Smooth muscle cell (in vitro differentiated cells): ENCODE data around the gene MYO3B. TPM values are rescaled to one million over a fixed set of nuclear protein-coding genes. Genes with fewer than 3 reads are reported as not detected.

Experiments
- DNase-seq: peaks from one replicate; lab custom pipeline; 2025; ENCODE audit not compliant: unreplicated experiment; lab: John Stamatoyannopoulos, UW
- H2AFZ ChIP-seq: fragments of 200-600 bp; sonication (generic); 2 replicates; pipeline ENCODE4 v1.6.0; 2016; ENCODE audit warnings: antibody characterized with exemption, low read depth, mild to moderate bottlenecking
- H3F3A ChIP-seq: fragments of 200-600 bp; sonication (generic); 2 replicates; pipeline ENCODE4 v1.6.0; 2017; ENCODE audit warnings: antibody characterized with exemption, low read depth
- H3K27ac ChIP-seq: fragments of 200-600 bp; sonication (generic); 2 replicates; pipeline ENCODE4 v1.5.1; 2016; ENCODE audit warnings: low read depth, mild to moderate bottlenecking
- H3K27me3 ChIP-seq: fragments of 200-600 bp; sonication (generic); 2 replicates; pipeline ENCODE4 v1.6.1; 2016; ENCODE audit warnings: low read depth, mild to moderate bottlenecking
- H3K36me3 ChIP-seq: fragments of 200-600 bp; sonication (generic); 2 replicates; pipeline ENCODE4 v1.5.1; 2016; ENCODE audit warnings: low read depth
- H3K4me1 ChIP-seq: fragments of 200-600 bp; sonication (generic); 2 replicates; pipeline ENCODE4 v1.5.1; 2016; ENCODE audit warnings: low read depth
- H3K4me2 ChIP-seq: fragments of 200-600 bp; sonication (generic); 2 replicates; pipeline ENCODE4 v1.6.0; 2016; ENCODE audit warnings: mild to moderate bottlenecking
- H3K4me3 ChIP-seq: fragments of 200-600 bp; sonication (generic); 2 replicates; pipeline ENCODE4 v1.5.1; 2016; ENCODE audit warnings: mild to moderate bottlenecking
- H3K79me2 ChIP-seq: fragments of 200-600 bp; sonication (generic); 2 replicates; pipeline ENCODE4 v1.6.0; 2016; ENCODE audit warnings: low read depth, mild to moderate bottlenecking
- H3K9ac ChIP-seq: fragments of 200-600 bp; sonication (generic); 2 replicates; pipeline ENCODE4 v1.6.0; 2016; ENCODE audit warnings: low read depth
- H3K9me3 ChIP-seq: fragments of 200-600 bp; sonication (generic); replicated peaks from 2 replicates; pipeline ENCODE4 v1.5.1; 2016; ENCODE audit warnings: low read depth
- H4K20me1 ChIP-seq: fragments of 200-600 bp; sonication (generic); 2 replicates; pipeline ENCODE4 v1.6.0; 2016; ENCODE audit warnings: low read depth
- CTCF ChIP-seq: fragments of 200-600 bp; sonication (generic); IDR thresholded peaks from 2 replicates; pipeline ENCODE4 v1.5.1; 2017; ENCODE audit warnings: borderline replicate concordance, mild to moderate bottlenecking, antibody characterized with exemption; ENCODE audit not compliant: insufficient read depth, poor library complexity, severe bottlenecking
- WGBS: methylation state at CpG from one replicate; pipeline ENCODE4 v1.1.7; 2016; ENCODE audit warnings: low lambda C conversion rate; 5-methylcytosine and 5-hydroxymethylcytosine counted together
- polyA plus RNA-seq: library from polyadenylated mRNA; unstranded; fragments of >200 nt; fragmentation: Nextera tagmentation; extraction: Ambion mirVana; gene quantifications from 2 replicates; pipeline ENCODE4 v1.2.1, GENCODE V29; 2016
- total RNA-seq: library from RNA; depleted of rRNA; stranded (reverse); fragments of >200 nt; gene quantifications from 2 replicates; pipeline ENCODE4 v1.2.3, GENCODE V29; 2014

MYO3B gene
- total and polyA plus RNA-seq, 2 experiments from 2014 or later, result 0.47 to 3.1 TPM

- 97% methylated on average over 2 of the region's 2 CpGs for WGBS
- no peak for TF ChIP-seq CTCF
Measured at GRCh38 chr2:170423919-170424318, 246.0 kb downstream of the MYO3B start.

GRCh38 chr2:170425281-170425751, 247.4 kb downstream of the MYO3B start:
- H3K27me3 ChIP-seq, result no peaks in the 10 kb centered on the region
- H3K4me2 ChIP-seq, result peak overlapping the region; percentile 57
- peak overlapping the region; percentile 9 for H3K27ac ChIP-seq
- TF ChIP-seq CTCF, result no peak
- H2AFZ ChIP-seq, result no peak overlapping the region
- H3K36me3 ChIP-seq, result no peaks in the 10 kb centered on the region
- no peak overlapping the region for H3K4me3 ChIP-seq
- no peak overlapping the region for H3K9ac ChIP-seq
- DNase-seq, result no peak
- H3F3A ChIP-seq, result peaks cover 3% of the 10 kb centered on the region
- WGBS, result 51% methylated on average over 2 of the region's 2 CpGs
- peaks cover 8% of the 10 kb centered on the region for H3K4me1 ChIP-seq
- H4K20me1 ChIP-seq, result no peaks in the 10 kb centered on the region
- no peaks in the 10 kb centered on the region for H3K9me3 ChIP-seq
- no peaks in the 10 kb centered on the region for H3K79me2 ChIP-seq

More at GRCh38 chr2:170423919-170424318, 246.0 kb downstream of the MYO3B start:
- Histone ChIP-seq H3K36me3 (no peaks in the 10 kb centered on the region), H3F3A (peaks cover 3% of the 10 kb centered on the region), H3K79me2 (no peaks in the 10 kb centered on the region), H3K4me1 (peaks cover 8% of the 10 kb centered on the region), H3K4me2 (no peak overlapping the region), H3K27me3 (no peaks in the 10 kb centered on the region), H3K9ac (no peak overlapping the region), H3K9me3 (no peaks in the 10 kb centered on the region), H3K27ac (no peak overlapping the region), H4K20me1 (no peaks in the 10 kb centered on the region), H3K4me3 (no peak overlapping the region), H2AFZ (no peak overlapping the region)
- no peak for DNase-seq

- Histone ChIP-seq H3K4me3 (no peak overlapping the region), H3K4me2 (no peak overlapping the region), H3K79me2 (no peaks in the 10 kb centered on the region), H2AFZ (no peak overlapping the region), H3K9ac (no peak overlapping the region), H3K27me3 (no peaks in the 10 kb centered on the region), H3F3A (peaks cover 12% of the 10 kb centered on the region), H3K36me3 (no peaks in the 10 kb centered on the region), H3K9me3 (no peaks in the 10 kb centered on the region), H4K20me1 (no peaks in the 10 kb centered on the region), H3K27ac (no peak overlapping the region), H3K4me1 (peaks cover 8% of the 10 kb centered on the region)
- no peak for TF ChIP-seq CTCF
- no peak for DNase-seq
- 86% methylated on average over 2 of the region's 2 CpGs for WGBS
Measured at GRCh38 chr2:170428868-170429267, 250.9 kb downstream of the MYO3B start.

GRCh38 chr2:170432823-170433222, 254.9 kb downstream of the MYO3B start:
- Histone ChIP-seq H2AFZ (no peak overlapping the region), H3F3A (peaks cover 23% of the 10 kb centered on the region), H3K27me3 (no peaks in the 10 kb centered on the region), H3K79me2 (no peaks in the 10 kb centered on the region), H3K36me3 (no peaks in the 10 kb centered on the region), H3K4me1 (peaks cover 22% of the 10 kb centered on the region), H4K20me1 (no peaks in the 10 kb centered on the region), H3K27ac (no peak overlapping the region), H3K4me2 (peak overlapping the region; percentile 2), H3K9ac (no peak overlapping the region), H3K4me3 (no peak overlapping the region), H3K9me3 (no peaks in the 10 kb centered on the region)
- WGBS, result 97% methylated on average over 4 of the region's 4 CpGs
- TF ChIP-seq CTCF, result no peak
- DNase-seq, result no peak
